Endothelial cell of umbilical vein (primary cell): ENCODE measurements around the gene ZNF77. TPM values are rescaled to one million over a fixed set of nuclear protein-coding genes. Genes with fewer than 3 reads are reported as not detected.
A peak's percentile ranks its signal among the peaks of the same experiment; 100 is the strongest.

Experiments used
- BruUV-seq: library from RNA; stranded (reverse); fragments of 400-500 nt; replicated peaks from 2 replicates; lab custom pipeline; 2021; lab: Mats Ljungman, UMichigan
- CTCF ChIA-PET: fragments of 300-600, 350-600 bp; sonication (Branson Sonifier 250); formaldehyde crosslinking; loops from one replicate; lab custom pipeline; 2021; ENCODE audit warnings: antibody characterized with exemption, inconsistent platforms; lab: Charles Lee
- POLR2A ChIA-PET: fragments of 300-600, 350-600 bp; sonication (Branson Sonifier 250); formaldehyde crosslinking; loops from one replicate; lab custom pipeline; 2021; ENCODE audit warnings: antibody characterized with exemption, inconsistent platforms; lab: Charles Lee
- DNase-seq: peaks from one replicate; pipeline ENCODE4 v3.0.0-alpha.2; 2011; ENCODE audit warnings: low read depth, low spot score
- FAIRE-seq: peaks from 2 replicates; lab custom pipeline; 2011; peaks lifted over from hg19 to GRCh38; lab: Jason Lieb, UNC
- H2AFZ ChIP-seq: 2 replicates; pipeline ENCODE4 v1.6.0; 2012; ENCODE audit warnings: low read depth, low read length, control low read depth, inconsistent platforms
- H3K27ac ChIP-seq: 2 replicates; pipeline ENCODE4 v1.5.1; 2011; ENCODE audit warnings: low read depth, mild to moderate bottlenecking, control low read depth, low read length, moderate library complexity; ENCODE audit not compliant: insufficient read depth
- H3K27me3 ChIP-seq, 2 experiments: 2 replicates each; pipeline versions ENCODE4 v1.6.0 to v1.6.1; 2011; ENCODE audit warnings: low read length in 2 of 2, mixed read lengths in 1 of 2; ENCODE audit not compliant: control insufficient read depth in 2 of 2, insufficient read depth in 2 of 2
- H3K36me3 ChIP-seq, 2 experiments: 2 replicates in 1 of 2; 3 replicates in 1 of 2; pipeline ENCODE4 v1.5.1; 2011; ENCODE audit warnings: low read length in 2 of 2, mild to moderate bottlenecking in 1 of 2, moderate library complexity in 1 of 2; ENCODE audit not compliant: control insufficient read depth in 2 of 2, insufficient read depth in 2 of 2; ENCODE audit errors: extremely low read depth in 1 of 2
- H3K4me1 ChIP-seq: 3 replicates; pipeline ENCODE4 v1.5.1; 2011; ENCODE audit warnings: mild to moderate bottlenecking, low read length; ENCODE audit not compliant: control insufficient read depth, insufficient read depth; ENCODE audit errors: extremely low read depth
- H3K4me2 ChIP-seq: 2 replicates; pipeline ENCODE4 v1.6.1; 2011; ENCODE audit warnings: low read length, control low read depth, mixed read lengths; ENCODE audit not compliant: insufficient read depth
- H3K4me3 ChIP-seq, 3 experiments: fragments of 200-600 bp in 1 of 3; sonication (generic), shearing (Covaris generic) in 1 of 3; replicated peaks in 1 of 3; 2 replicates each; pipeline ENCODE4 v1.5.1; 2011 to 2016; ENCODE audit warnings: control low read depth in 3 of 3, low read length in 3 of 3, mild to moderate bottlenecking in 2 of 3, inconsistent platforms in 1 of 3, low read depth in 1 of 3, moderate library complexity in 1 of 3; ENCODE audit not compliant: insufficient read depth in 1 of 3
- H3K79me2 ChIP-seq: 2 replicates; pipeline ENCODE4 v1.6.0; 2012; ENCODE audit warnings: low read length, inconsistent platforms; ENCODE audit not compliant: control insufficient read depth, insufficient read depth
- H3K9ac ChIP-seq: replicated peaks from 2 replicates; pipeline ENCODE3; 2011; ENCODE audit warnings: low read length, control low read depth; ENCODE audit not compliant: insufficient read depth; ENCODE audit errors: extremely low read depth
- H3K9me1 ChIP-seq: replicated peaks from 3 replicates; pipeline ENCODE4 v1.6.0; 2011; ENCODE audit warnings: mild to moderate bottlenecking, low read length; ENCODE audit not compliant: control insufficient read depth, insufficient read depth; ENCODE audit errors: extremely low read depth
- H3K9me3 ChIP-seq: replicated peaks from 2 replicates; pipeline ENCODE4 v1.5.1; 2012; ENCODE audit warnings: low read length, inconsistent platforms; ENCODE audit not compliant: control insufficient read depth, insufficient read depth
- H4K20me1 ChIP-seq: replicated peaks from 2 replicates; pipeline ENCODE3; 2011; ENCODE audit warnings: mild to moderate bottlenecking, low read length; ENCODE audit not compliant: control insufficient read depth, insufficient read depth; ENCODE audit errors: extremely low read depth
- EZH2 ChIP-seq: IDR thresholded peaks from 2 replicates; pipeline ENCODE4 v1.6.1; 2012; ENCODE audit warnings: borderline replicate concordance, low read depth, mild to moderate bottlenecking, moderate library complexity, low read length, inconsistent platforms; ENCODE audit not compliant: severe bottlenecking
- FOS ChIP-seq: IDR thresholded peaks from 2 replicates; pipeline ENCODE4 v1.6.1; 2011; ENCODE audit warnings: mild to moderate bottlenecking, low read length, moderate library complexity, borderline replicate concordance; ENCODE audit not compliant: insufficient read depth
- GATA2 ChIP-seq: IDR thresholded peaks from 2 replicates; pipeline ENCODE4 v1.7.0; 2011; ENCODE audit warnings: low read depth, mild to moderate bottlenecking, moderate library complexity, mixed read lengths, low read length; ENCODE audit not compliant: insufficient read length, insufficient read depth
- JUN ChIP-seq: IDR thresholded peaks from 2 replicates; pipeline ENCODE4 v1.6.1; 2011; ENCODE audit warnings: borderline replicate concordance, low read depth; ENCODE audit not compliant: insufficient read length, insufficient read depth
- MAX ChIP-seq: IDR thresholded peaks from 2 replicates; pipeline ENCODE4 v1.6.1; 2011; ENCODE audit not compliant: insufficient read depth, insufficient read length
- POLR2A ChIP-seq: IDR thresholded peaks from 2 replicates; pipeline ENCODE4 v1.6.1; 2012; ENCODE audit warnings: low read depth, mild to moderate bottlenecking, control low read depth, low read length
- POLR2AphosphoS5 ChIP-seq: IDR thresholded peaks from 2 replicates; pipeline ENCODE4 v1.6.1; 2012; ENCODE audit warnings: low read depth, mild to moderate bottlenecking, control low read depth, low read length, moderate library complexity; ENCODE audit not compliant: insufficient read depth
- dilution Hi-C: fragments of 300-500 bp; cut with MboI; formaldehyde crosslinking; loops from one replicate; pipeline ENCODE4 v1.15.0; 2019; ENCODE audit warnings: low sequenced_read_pairs; ENCODE audit not compliant: extremely low pct_ligation_motif_present
- intact Hi-C: fragments of 100-400 bp; cut with micrococcal nuclease; formaldehyde crosslinking; loops from one replicate; pipeline ENCODE4 v1.10.0; 2022
- polyA plus RNA-seq, 4 experiments: library from polyadenylated mRNA; depleted of rRNA in 3 of 4; stranded (reverse) in 3 of 4; unstranded in 1 of 4; fragments of >200 nt; gene quantifications; 2 replicates each; pipeline versions ENCODE4 v1.2.1 to v1.2.3, GENCODE V29; 2011 to 2012; ENCODE audit warnings: missing spikeins in 1 of 4
- total RNA-seq: library from RNA; stranded (reverse); gene quantifications from 2 replicates; pipeline ENCODE4 v1.2.3, GENCODE V29; 2021

The ZNF77 gene
- total and polyA plus RNA-seq, 2 donors (not counting 3 experiments of a cell fraction or from before 2014, with no cell fraction given) = 5.9 to 10.2 TPM

- Histone ChIP-seq H3K4me1 (no peaks in the 10 kb centered on the region), H3K9me1 (no peaks in the 10 kb centered on the region), H3K27me3 (no peaks in the 10 kb centered on the region), H3K9ac (no peak overlapping the region), H3K4me3 (no peak overlapping the region), H4K20me1 (no peaks in the 10 kb centered on the region), H3K4me2 (no peak overlapping the region), H3K27ac (no peak overlapping the region), H3K9me3 (no peaks in the 10 kb centered on the region), H3K79me2 (peaks cover 10% of the 10 kb centered on the region), H3K36me3 (no peaks in the 10 kb centered on the region), H2AFZ (no peak overlapping the region)
- no TSS peak for BruUV-seq
- CTCF ChIA-PET = no interaction called here
- no peak for TF ChIP-seq GATA2
- dilution Hi-C loops = no loop called here
- intact Hi-C loops = loop anchor here (5.0 kb wide), 1 partner anchor 200 kb away; no protein-coding TSS in a partner anchor
- POLR2A ChIA-PET = no interaction called here
- peak; percentile 37 for FAIRE-seq
- DNase-seq = no peak
These were observed 42.1 kb downstream of the ZNF77 start for GRCh38 chr19:2902590-2903218.

GRCh38 chr19:2900296-2901252 lies 44.2 kb downstream of the ZNF77 start, which contains the start of gene ZNF57:
TSS of gene ZNF57 (plus strand) at chr19:2900928. CDS start at chr19:2901046, 118 bp downstream.
- intact Hi-C loops = loop anchor here (1.0 to 5.0 kb wide), 4 partner anchors 45 to 202 kb away; partner anchors contain the start of gene ZNF555
- dilution Hi-C loops = no loop called here
- CTCF ChIA-PET = interaction anchor here (0.9 to 1.4 kb wide), 7 partner anchors 9 to 208 kb away, joined by 3 to 13 read pairs (median 4); no protein-coding TSS in a partner anchor
- H3K27me3 ChIP-seq = no peaks in the 10 kb centered on the region
- DNase-seq (peak; percentile 99), FAIRE-seq (peak; percentile 97)
- no TSS peak for BruUV-seq
- no peaks in the 10 kb centered on the region for H3K36me3 ChIP-seq
- H2AFZ ChIP-seq = peak within 1 kb of the TSS; percentile 88
- H3K27ac ChIP-seq = peak within 1 kb of the TSS; percentile 34
- H3K4me3 ChIP-seq = peak within 1 kb of the TSS; percentile 14 to 97 (median 58)
- POLR2A ChIA-PET = interaction anchor here (0.6 to 1.4 kb wide), 3 partner anchors 49 to 328 kb away, joined by 3 to 8 read pairs (median 3); no protein-coding TSS in a partner anchor
- peak within 1 kb of the TSS; percentile 56 for H3K9ac ChIP-seq
- no peaks in the 10 kb centered on the region for H4K20me1 ChIP-seq
- H3K9me3 ChIP-seq = peaks cover 5% of the 10 kb centered on the region
- H3K79me2 ChIP-seq = peaks cover 10% of the 10 kb centered on the region
- H3K4me1 ChIP-seq = no peaks in the 10 kb centered on the region
- H3K9me1 ChIP-seq = no peaks in the 10 kb centered on the region
- TF ChIP-seq POLR2A = no peak
- TF ChIP-seq MAX = peak; percentile 35
- no peak for TF ChIP-seq EZH2
- TF ChIP-seq GATA2 = no peak
- TF ChIP-seq POLR2AphosphoS5 = no peak
- TF ChIP-seq FOS = no peak
- TF ChIP-seq JUN = no peak
- H3K4me2 ChIP-seq = peak within 1 kb of the TSS; percentile 41
